Ovary (tissue), 9 donors: Measurements from ENCODE around the gene C1orf116. TPM values are rescaled to one million over a fixed set of nuclear protein-coding genes. Genes with fewer than 3 reads are reported as not detected.

ENCODE experiments used
- DNase-seq, 5 donors: peaks; one replicate each; pipeline ENCODE4 v3.0.0-alpha.2; 2019 to 2020
- H3K27ac ChIP-seq, 2 donors: fragments of 200-600 bp; one replicate each; pipeline versions ENCODE4 v1.5.1 to v1.8.0; 2019 to 2022
- H3K27me3 ChIP-seq: fragments of 200-600 bp; one replicate; pipeline ENCODE4 v1.8.0; 2022
- H3K36me3 ChIP-seq: fragments of 200-600 bp; sonication (generic); one replicate; pipeline ENCODE4 v1.5.1; 2019
- H3K4me1 ChIP-seq: one replicate; pipeline ENCODE4 v1.8.1; 2013; ENCODE audit warnings: mild to moderate bottlenecking, moderate library complexity; ENCODE audit not compliant: insufficient read depth
- H3K4me3 ChIP-seq: fragments of 200-600 bp; sonication (generic); one replicate; pipeline ENCODE4 v1.5.1; 2017
- H3K9me3 ChIP-seq, 2 donors: fragments of 200-600 bp in 1 of 2; sonication (generic) in 1 of 2; one replicate each; pipeline versions ENCODE4 v1.5.1 to v1.8.1; 2013 to 2019; ENCODE audit warnings: mild to moderate bottlenecking in 1 of 2, moderate library complexity in 1 of 2
- EP300 ChIP-seq: sonication (generic); formaldehyde crosslinking; IDR thresholded peaks from one replicate; pipeline ENCODE4 v1.6.1; 2017; ENCODE audit warnings: antibody characterized with exemption
- POLR2A ChIP-seq: fragments of 450-650 bp; IDR thresholded peaks from one replicate; pipeline ENCODE4 v1.6.1; 2017; ENCODE audit warnings: antibody characterized with exemption, mild to moderate bottlenecking, moderate library complexity
- WGBS, 3 donors: extraction: QIAGEN DNeasy Blood & Tissue Kit in 1 of 3; methylation state at CpG; one replicate each; pipeline versions ENCODE4 v1.1.5 to v1.1.7; 2013 to 2017; 5-methylcytosine and 5-hydroxymethylcytosine counted together
- intact Hi-C, 4 donors: fragments of 100-400 bp; cut with DNase I; formaldehyde crosslinking; loops; one replicate each; pipeline versions ENCODE4 v1.11.0 to v1.15.1; 2022 to 2023
- polyA plus RNA-seq, 2 donors: library from polyadenylated mRNA; stranded (reverse); fragments of 200-250 nt in 1 of 2; fragments of 350-450 nt in 1 of 2; fragmentation: Illumina TruSeq in 1 of 2; extraction: RNeasy Lipid Tissue Mini Kit (QIAGEN cat#74804) in 1 of 2; gene quantifications; one replicate each; pipeline ENCODE4 v1.2.3, GENCODE V29; 2013 to 2014
- total RNA-seq, 7 donors: library from RNA; depleted of rRNA in 2 of 7; stranded (reverse); fragments of >200 nt in 2 of 7; fragmentation: NEBNext Ultra II Directional in 3 of 7; extraction: Animal tissue kit (Norgen Biotek cat#: 25700) in 3 of 7; gene quantifications; one replicate each; pipeline versions ENCODE4 v1.1.0 to v1.2.4, GENCODE V29; 2016 to 2023
- TF ChIP-seq, protein P1 (sequence below), 3 donors: fragments of 450-650 bp in 2 of 3; fragments of 200-600 bp in 1 of 3; IDR thresholded peaks; one replicate each; pipeline versions ENCODE4 v1.5.1 to v1.8.0; 2016 to 2022; ENCODE audit warnings: antibody characterized with exemption in 3 of 3, mild to moderate bottlenecking in 1 of 3
- donor health status: DM: no; HTN: no; CAD: no; lungs with moderate emphysema.
- donor health status: DM: no; HTN: no; CAD: no.
- donor health status: Bipolar disorder and iron deficiency.
- donor health status: DM: yes; HTN: yes; CAD: no.
- donor health status: DM: no; HTN: no; CAD: no.
- donor health status: DM: yes; HTN: yes; CAD: no.

C1orf116 gene
- total and polyA plus RNA-seq, 9 donors: 0.02 to 1.6 (median 0.36) TPM; not detected in 2

DNA sequence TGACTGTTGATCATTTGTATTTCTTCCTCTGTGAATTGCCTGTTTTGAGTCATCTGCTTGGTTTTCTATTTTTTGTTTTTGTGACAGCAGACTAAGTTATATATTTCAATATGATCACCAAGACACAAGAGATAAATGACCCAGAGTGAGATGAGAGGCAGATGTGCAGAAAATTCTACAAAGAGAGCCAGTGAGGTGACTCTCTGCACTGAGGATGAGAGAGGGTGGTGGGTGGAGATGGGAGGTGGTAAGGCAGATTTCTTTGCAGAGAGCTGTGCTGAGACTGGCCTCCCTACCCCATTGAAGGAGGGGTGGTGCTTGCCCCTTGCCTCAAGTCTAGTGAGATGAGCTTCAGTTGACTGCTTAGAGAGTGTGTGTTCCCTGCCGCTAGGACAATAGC, 44.7 kb downstream of the C1orf116 start:
- no peaks in the 10 kb centered on the region for H3K4me1 ChIP-seq
- H3K36me3 ChIP-seq: no peaks in the 10 kb centered on the region
- DNase-seq: no peak
- H3K27ac ChIP-seq: no peak overlapping the region
- no peaks in the 10 kb centered on the region for H3K9me3 ChIP-seq
- intact Hi-C loops: loop anchor here in 1 of 4 donors (10.0 kb wide), 1 partner anchor 393 kb away; no protein-coding TSS in a partner anchor
- H3K27me3 ChIP-seq: no peaks in the 10 kb centered on the region
- H3K4me3 ChIP-seq: no peak overlapping the region
- WGBS, 3 donors: 91 to 100% (median 100%) methylated on average over 1 of the region's 1 CpG
- TF ChIP-seq, protein P1, sequence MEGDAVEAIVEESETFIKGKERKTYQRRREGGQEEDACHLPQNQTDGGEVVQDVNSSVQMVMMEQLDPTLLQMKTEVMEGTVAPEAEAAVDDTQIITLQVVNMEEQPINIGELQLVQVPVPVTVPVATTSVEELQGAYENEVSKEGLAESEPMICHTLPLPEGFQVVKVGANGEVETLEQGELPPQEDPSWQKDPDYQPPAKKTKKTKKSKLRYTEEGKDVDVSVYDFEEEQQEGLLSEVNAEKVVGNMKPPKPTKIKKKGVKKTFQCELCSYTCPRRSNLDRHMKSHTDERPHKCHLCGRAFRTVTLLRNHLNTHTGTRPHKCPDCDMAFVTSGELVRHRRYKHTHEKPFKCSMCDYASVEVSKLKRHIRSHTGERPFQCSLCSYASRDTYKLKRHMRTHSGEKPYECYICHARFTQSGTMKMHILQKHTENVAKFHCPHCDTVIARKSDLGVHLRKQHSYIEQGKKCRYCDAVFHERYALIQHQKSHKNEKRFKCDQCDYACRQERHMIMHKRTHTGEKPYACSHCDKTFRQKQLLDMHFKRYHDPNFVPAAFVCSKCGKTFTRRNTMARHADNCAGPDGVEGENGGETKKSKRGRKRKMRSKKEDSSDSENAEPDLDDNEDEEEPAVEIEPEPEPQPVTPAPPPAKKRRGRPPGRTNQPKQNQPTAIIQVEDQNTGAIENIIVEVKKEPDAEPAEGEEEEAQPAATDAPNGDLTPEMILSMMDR (IDR thresholded peaks at IDR 0.05): no peak
- TF ChIP-seq POLR2A (no peak), EP300 (no peak)

DNA sequence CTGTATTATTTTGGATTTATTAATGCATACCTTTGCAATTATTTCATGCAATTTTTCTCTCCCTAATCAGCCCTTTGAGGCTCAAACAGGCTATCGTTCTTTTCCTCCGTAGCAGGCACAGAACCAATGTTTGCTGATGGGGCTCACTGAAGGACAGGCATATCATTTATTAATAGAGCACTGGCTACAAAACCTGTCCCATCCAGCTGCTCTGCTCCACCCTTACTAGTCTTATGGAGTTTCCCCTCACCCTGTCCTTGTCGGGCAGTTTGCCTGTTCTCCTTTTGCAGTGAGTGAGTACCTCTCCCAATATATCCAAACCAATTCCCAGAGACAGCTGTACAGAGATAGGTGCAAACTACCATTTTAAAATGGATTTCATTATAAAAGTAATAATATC, 45.7 kb downstream of the C1orf116 start:
- no peak for DNase-seq
- TF ChIP-seq, protein P1 (IDR thresholded peaks at IDR 0.05): no peak
- TF ChIP-seq POLR2A (no peak), EP300 (no peak)
- H3K27me3 ChIP-seq: no peaks in the 10 kb centered on the region
- H3K27ac ChIP-seq: no peak overlapping the region
- no peaks in the 10 kb centered on the region for H3K4me1 ChIP-seq
- H3K9me3 ChIP-seq: no peaks in the 10 kb centered on the region
- no peaks in the 10 kb centered on the region for H3K36me3 ChIP-seq
- WGBS, 3 donors: 42 to 50% (median 48%) methylated on average over 3 of the region's 3 CpGs
- intact Hi-C loops: loop anchor here in 1 of 4 donors (10.0 kb wide), 1 partner anchor 392 kb away; no protein-coding TSS in a partner anchor
- no peak overlapping the region for H3K4me3 ChIP-seq

GRCh38 chr1:206986402-206986801, 46.2 kb downstream of the C1orf116 start:
- Histone ChIP-seq H3K27ac (no peak overlapping the region), H3K4me1 (no peaks in the 10 kb centered on the region), H3K27me3 (no peaks in the 10 kb centered on the region), H3K4me3 (no peak overlapping the region), H3K9me3 (no peaks in the 10 kb centered on the region), H3K36me3 (no peaks in the 10 kb centered on the region)
- intact Hi-C loops: loop anchor here in 1 of 4 donors (10.0 kb wide), 1 partner anchor 392 kb away; no protein-coding TSS in a partner anchor
- no peak for DNase-seq
- 75 to 91% (median 83%) methylated on average over 3 of the region's 3 CpGs for WGBS, 3 donors
- TF ChIP-seq, protein P1 (IDR thresholded peaks at IDR 0.05): no peak
- TF ChIP-seq EP300 (no peak), POLR2A (no peak)

- DNase-seq: no peak
Observed at GRCh38 chr1:206985162-206985749, 47.3 kb downstream of the C1orf116 start.

GRCh38 chr1:206982216-206982615, 50.3 kb downstream of the C1orf116 start:
- no peak overlapping the region for H3K4me3 ChIP-seq
- TF ChIP-seq EP300: no peak
- TF ChIP-seq POLR2A: no peak
- TF ChIP-seq, protein P1 (IDR thresholded peaks at IDR 0.05): no peak
- H3K27me3 ChIP-seq: no peaks in the 10 kb centered on the region
- intact Hi-C loops: loop anchor here in 1 of 4 donors (10.0 kb wide), 1 partner anchor 387 kb away; no protein-coding TSS in a partner anchor
- no peaks in the 10 kb centered on the region for H3K9me3 ChIP-seq
- peak in 1 of 5 donors; percentile 38 for DNase-seq
- no peak overlapping the region for H3K27ac ChIP-seq
- 45 to 52% (median 51%) methylated on average over 4 of the region's 4 CpGs for WGBS, 3 donors
- H3K4me1 ChIP-seq: no peaks in the 10 kb centered on the region
- H3K36me3 ChIP-seq: no peaks in the 10 kb centered on the region

More at GRCh38 chr1:206985162-206985749, 47.3 kb downstream of the C1orf116 start:
- Histone ChIP-seq H3K36me3 (no peaks in the 10 kb centered on the region), H3K27ac (no peak overlapping the region), H3K4me1 (no peaks in the 10 kb centered on the region), H3K9me3 (no peaks in the 10 kb centered on the region), H3K4me3 (no peak overlapping the region), H3K27me3 (no peaks in the 10 kb centered on the region)
- 67 to 77% (median 73%) methylated on average over 10 of the region's 10 CpGs for WGBS, 3 donors
- TF ChIP-seq POLR2A: no peak
- no peak for TF ChIP-seq EP300
- intact Hi-C loops: loop anchor here in 1 of 4 donors (10.0 kb wide), 1 partner anchor 390 kb away; no protein-coding TSS in a partner anchor
